ENCODE results near the gene ANO4.
A peak's percentile ranks its signal among the peaks of the same experiment; 100 is the strongest.

ANO4 gene

GRCh38 chr12:100794441-100795173 is at the start of gene ANO4:
Gene ANO4 (plus strand): TSS chr12:100794776. CDS start chr12:100901786, 107,010 bp downstream.
- Mint-ChIP-seq H3K27me3 (peaks cover 19% of the 10 kb centered on the region), H3K4me1 (no peaks in the 10 kb centered on the region), H3K4me3 (no peak within 1 kb of the TSS), H3K9me3 (no peaks in the 10 kb centered on the region), H3K36me3 (no peaks in the 10 kb centered on the region), H3K27ac (no peak within 1 kb of the TSS)
- peak; percentile 34 for ATAC-seq

GRCh38 chr12:100745378-100746071 is 49.1 kb upstream of the ANO4 start:
- no peak for ATAC-seq
- Mint-ChIP-seq H3K4me3 (no peak overlapping the region), H3K27me3 (no peaks in the 10 kb centered on the region), H3K9me3 (peaks cover 14% of the 10 kb centered on the region), H3K36me3 (no peaks in the 10 kb centered on the region), H3K27ac (no peak overlapping the region), H3K4me1 (no peaks in the 10 kb centered on the region)

DNA sequence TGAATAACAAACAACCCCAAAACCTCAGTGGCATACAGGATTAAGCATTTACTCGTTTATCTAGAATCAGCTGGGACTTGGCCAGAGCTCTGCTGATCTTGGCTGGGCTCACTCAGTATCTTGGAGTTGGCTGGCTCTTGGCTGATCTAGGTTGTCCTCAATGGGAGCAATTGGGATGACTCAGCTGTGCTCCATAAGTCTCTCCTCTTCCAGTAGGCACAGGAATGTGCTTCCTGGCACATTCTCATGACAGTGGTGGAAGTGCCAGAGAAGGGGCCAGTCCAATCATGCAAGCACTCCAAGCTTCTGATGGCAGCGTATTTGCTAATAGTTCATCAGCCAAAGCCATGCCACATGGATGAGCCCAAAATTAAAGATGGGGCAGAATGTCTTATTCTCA is 41.7 kb upstream of the ANO4 start:
- H3K4me3 Mint-ChIP-seq, result no peak overlapping the region
- H3K4me1 Mint-ChIP-seq, result no peaks in the 10 kb centered on the region
- ATAC-seq, result no peak
- H3K36me3 Mint-ChIP-seq, result no peaks in the 10 kb centered on the region
- H3K27me3 Mint-ChIP-seq, result peaks cover 9% of the 10 kb centered on the region
- peaks cover 6% of the 10 kb centered on the region for H3K9me3 Mint-ChIP-seq
- no peak overlapping the region for H3K27ac Mint-ChIP-seq

- Mint-ChIP-seq H3K4me1 (no peaks in the 10 kb centered on the region), H3K27ac (no peak overlapping the region), H3K4me3 (no peak overlapping the region), H3K36me3 (no peaks in the 10 kb centered on the region), H3K9me3 (peaks cover 6% of the 10 kb centered on the region), H3K27me3 (peaks cover 9% of the 10 kb centered on the region)
- ATAC-seq, result no peak
Observed at GRCh38 chr12:100753837-100754236, 40.7 kb upstream of the ANO4 start.

DNA sequence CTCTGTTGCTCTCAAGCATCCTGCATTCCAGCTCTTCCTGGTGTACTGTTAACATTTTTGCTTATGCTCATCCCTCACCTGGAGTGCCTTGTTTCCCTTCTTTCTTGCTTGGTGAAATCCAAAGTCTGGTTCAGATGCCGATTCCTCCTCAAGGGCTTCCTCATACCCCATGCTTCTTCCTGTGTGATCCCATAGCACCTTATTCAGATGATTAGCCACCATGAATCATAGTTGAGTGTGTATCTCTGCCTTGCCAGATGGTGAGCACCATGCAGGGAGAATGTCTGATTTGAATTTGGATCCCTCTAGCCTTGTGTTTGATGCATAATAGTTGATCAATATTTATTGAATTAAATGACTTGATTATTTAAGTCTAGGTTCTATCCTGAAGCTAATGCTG is 39.4 kb upstream of the ANO4 start:
- Mint-ChIP-seq H3K4me1 (no peaks in the 10 kb centered on the region), H3K4me3 (no peak overlapping the region), H3K9me3 (peaks cover 6% of the 10 kb centered on the region), H3K27me3 (peaks cover 9% of the 10 kb centered on the region), H3K36me3 (no peaks in the 10 kb centered on the region), H3K27ac (no peak overlapping the region)
- no peak for ATAC-seq

DNA sequence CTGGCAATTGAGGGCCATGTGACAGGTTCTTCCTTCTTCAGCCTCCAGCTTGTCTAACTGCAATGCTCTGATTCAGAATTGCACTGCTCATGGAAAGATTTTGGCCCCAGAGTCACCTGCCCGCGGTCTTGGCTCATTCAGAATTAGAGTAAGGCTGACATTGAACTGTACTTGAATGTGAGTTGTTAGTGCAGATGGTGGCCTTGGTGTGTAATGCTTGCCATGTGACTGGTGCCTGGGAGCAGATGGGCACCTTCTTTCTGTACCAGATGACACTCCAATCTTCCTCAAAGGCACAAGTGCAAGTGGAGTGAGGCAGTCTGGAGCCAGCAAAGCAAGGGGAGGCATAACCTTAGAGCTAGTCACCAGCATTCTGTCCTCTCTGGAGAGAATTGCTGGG is 36.5 kb upstream of the ANO4 start:
- Mint-ChIP-seq H3K4me3 (no peak overlapping the region), H3K36me3 (no peaks in the 10 kb centered on the region), H3K9me3 (peaks cover 6% of the 10 kb centered on the region), H3K27ac (no peak overlapping the region), H3K27me3 (peaks cover 9% of the 10 kb centered on the region), H3K4me1 (no peaks in the 10 kb centered on the region)
- ATAC-seq, result no peak

GRCh38 chr12:100767371-100767770 is 27.2 kb upstream of the ANO4 start:
- H3K27me3 Mint-ChIP-seq, result no peaks in the 10 kb centered on the region
- H3K9me3 Mint-ChIP-seq, result peaks cover 7% of the 10 kb centered on the region
- H3K36me3 Mint-ChIP-seq, result no peaks in the 10 kb centered on the region
- H3K4me3 Mint-ChIP-seq, result no peak overlapping the region
- H3K4me1 Mint-ChIP-seq, result no peaks in the 10 kb centered on the region
- H3K27ac Mint-ChIP-seq, result no peak overlapping the region
- no peak for ATAC-seq

DNA sequence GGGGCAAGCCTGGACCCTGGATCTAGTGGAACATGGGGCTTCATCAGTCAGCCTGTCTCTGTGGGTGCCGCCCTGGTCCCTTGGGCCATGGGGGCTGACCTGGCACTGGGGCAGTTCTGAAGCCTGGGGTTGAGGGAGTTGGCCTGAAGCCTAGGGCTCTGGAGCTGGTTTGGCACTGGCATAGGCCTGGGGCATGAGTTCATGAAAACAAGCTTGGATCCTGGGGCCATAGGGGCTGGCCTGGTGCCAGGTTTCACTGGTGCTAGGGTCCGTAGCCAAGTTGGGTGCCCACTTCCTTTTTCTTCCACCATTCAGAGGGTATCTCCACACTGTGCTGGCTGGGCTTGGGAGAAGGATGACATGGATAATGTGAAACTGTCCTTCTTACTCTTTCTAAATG is 26.6 kb upstream of the ANO4 start:
- Mint-ChIP-seq H3K9me3 (peaks cover 7% of the 10 kb centered on the region), H3K4me3 (no peak overlapping the region), H3K27me3 (no peaks in the 10 kb centered on the region), H3K4me1 (no peaks in the 10 kb centered on the region), H3K36me3 (no peaks in the 10 kb centered on the region), H3K27ac (no peak overlapping the region)
- no peak for ATAC-seq

DNA sequence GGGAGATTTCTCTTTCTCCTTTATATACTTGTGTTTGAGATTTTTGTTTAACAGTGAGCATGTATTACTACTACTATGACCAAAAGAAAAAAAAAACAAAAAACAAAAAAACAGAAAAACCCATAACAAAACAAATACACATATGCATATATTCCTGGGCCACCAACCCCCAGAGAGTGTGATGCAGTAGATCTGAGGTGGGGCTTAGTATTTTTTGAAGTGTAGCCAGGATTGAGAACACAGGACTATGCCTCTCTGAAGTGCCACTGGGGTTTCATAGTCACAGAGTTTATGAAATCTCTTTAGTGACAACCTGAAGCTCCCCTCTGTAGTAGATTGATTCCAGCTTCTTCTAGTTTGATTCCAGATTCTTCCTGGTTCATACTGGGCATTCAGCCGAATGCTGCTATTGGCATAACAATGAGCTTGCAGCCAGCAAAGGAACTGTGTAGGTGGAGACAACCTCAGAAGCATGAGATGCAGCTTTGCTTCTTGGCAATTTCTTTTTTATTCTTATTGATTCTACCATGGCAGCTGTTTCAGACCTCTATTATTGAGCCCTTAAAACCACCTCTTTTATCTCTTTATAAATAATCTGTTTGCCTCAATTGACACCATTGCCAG is 15.5 kb upstream of the ANO4 start:
- Mint-ChIP-seq H3K9me3 (no peaks in the 10 kb centered on the region), H3K27ac (no peak overlapping the region), H3K36me3 (no peaks in the 10 kb centered on the region), H3K4me3 (no peak overlapping the region), H3K4me1 (no peaks in the 10 kb centered on the region), H3K27me3 (no peaks in the 10 kb centered on the region)
- no peak for ATAC-seq

- H3K27ac Mint-ChIP-seq, result no peak overlapping the region
- H3K36me3 Mint-ChIP-seq, result no peaks in the 10 kb centered on the region
- peaks cover under 1% of the 10 kb centered on the region for H3K27me3 Mint-ChIP-seq
- H3K4me3 Mint-ChIP-seq, result no peak overlapping the region
- no peak for ATAC-seq
- no peaks in the 10 kb centered on the region for H3K4me1 Mint-ChIP-seq
- peaks cover 7% of the 10 kb centered on the region for H3K9me3 Mint-ChIP-seq
Observed at GRCh38 chr12:100789146-100789545, 5.4 kb upstream of the ANO4 start.

- no peak overlapping the region for H3K27ac Mint-ChIP-seq
- peaks cover 7% of the 10 kb centered on the region for H3K9me3 Mint-ChIP-seq
- ATAC-seq, result no peak
- no peak overlapping the region for H3K4me3 Mint-ChIP-seq
- peaks cover 8% of the 10 kb centered on the region for H3K27me3 Mint-ChIP-seq
- no peaks in the 10 kb centered on the region for H3K4me1 Mint-ChIP-seq
- H3K36me3 Mint-ChIP-seq, result no peaks in the 10 kb centered on the region
Observed at GRCh38 chr12:100789975-100790374, 4.6 kb upstream of the ANO4 start.

DNA sequence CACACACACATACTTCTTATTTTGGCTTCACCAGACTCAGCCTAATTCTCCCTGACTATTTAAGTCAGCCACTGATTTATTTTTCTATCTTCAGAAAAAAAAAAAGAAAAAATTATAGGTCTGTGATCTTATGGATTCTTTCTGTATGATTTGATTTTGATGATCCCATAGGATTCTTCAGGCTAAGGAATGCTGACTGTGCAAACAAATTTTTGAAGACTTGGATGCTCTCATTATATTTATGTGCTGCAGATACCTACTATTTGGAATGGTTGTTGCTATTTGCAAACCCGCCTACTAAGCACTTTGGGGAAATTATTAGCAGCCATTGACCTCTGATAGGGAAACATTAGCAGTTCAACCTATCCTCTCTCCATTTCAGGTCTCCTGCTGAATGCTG is 4.0 kb upstream of the ANO4 start:
- H3K9me3 Mint-ChIP-seq, result peaks cover 4% of the 10 kb centered on the region
- no peak overlapping the region for H3K27ac Mint-ChIP-seq
- H3K27me3 Mint-ChIP-seq, result peaks cover 14% of the 10 kb centered on the region
- no peaks in the 10 kb centered on the region for H3K36me3 Mint-ChIP-seq
- ATAC-seq, result no peak
- H3K4me1 Mint-ChIP-seq, result no peaks in the 10 kb centered on the region
- no peak overlapping the region for H3K4me3 Mint-ChIP-seq

GRCh38 chr12:100793182-100793581 is 1.4 kb upstream of the ANO4 start:
- H3K27me3 Mint-ChIP-seq, result peaks cover 19% of the 10 kb centered on the region
- no peak for ATAC-seq
- peaks cover 4% of the 10 kb centered on the region for H3K9me3 Mint-ChIP-seq
- no peak overlapping the region for H3K27ac Mint-ChIP-seq
- no peaks in the 10 kb centered on the region for H3K36me3 Mint-ChIP-seq
- no peak overlapping the region for H3K4me3 Mint-ChIP-seq
- H3K4me1 Mint-ChIP-seq, result no peaks in the 10 kb centered on the region

GRCh38 chr12:100795174-100795799 is 711 bp downstream of the ANO4 start:
- no peaks in the 10 kb centered on the region for H3K4me1 Mint-ChIP-seq
- H3K27ac Mint-ChIP-seq, result no peak overlapping the region

DNA sequence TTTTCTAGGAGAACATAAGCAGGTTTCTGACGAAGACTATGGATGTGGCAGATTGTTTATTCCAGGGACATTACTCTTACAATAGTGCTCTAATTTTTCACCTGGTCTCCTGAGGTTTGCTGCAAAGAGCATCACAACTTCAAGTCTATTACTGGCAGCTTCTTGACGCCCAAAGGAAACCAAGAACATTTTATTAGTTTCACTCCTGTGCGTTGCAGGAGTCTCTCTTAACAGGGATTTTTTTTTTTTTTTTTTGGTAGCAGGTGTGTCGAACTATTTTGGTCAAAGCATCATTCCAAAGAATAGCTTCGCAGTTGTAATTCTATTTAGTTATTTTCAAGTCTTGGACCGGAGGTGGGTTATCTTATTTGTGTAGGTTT is 1.2 kb downstream of the ANO4 start:
- Mint-ChIP-seq H3K4me3 (no peak overlapping the region), H3K27ac (no peak overlapping the region), H3K9me3 (no peaks in the 10 kb centered on the region), H3K27me3 (peaks cover 19% of the 10 kb centered on the region), H3K36me3 (no peaks in the 10 kb centered on the region), H3K4me1 (no peaks in the 10 kb centered on the region)
- ATAC-seq, result no peak

More at GRCh38 chr12:100795174-100795799, 711 bp downstream of the ANO4 start:
- Mint-ChIP-seq H3K27me3 (peaks cover 19% of the 10 kb centered on the region), H3K4me3 (no peak overlapping the region), H3K9me3 (no peaks in the 10 kb centered on the region), H3K36me3 (no peaks in the 10 kb centered on the region)
- ATAC-seq, result peak; percentile 27

Measured in stimulated activated memory B cell treated with anti-CD40 and anti-IgM and Interleukin-4, amounts not matched to agents 10 μg/mL and 1 μg/mL and 100 μg/mL, for 72 hours (primary cell).